ENCODE measurements around the gene DPP6. TPM values are rescaled to one million over a fixed set of nuclear protein-coding genes. Genes with fewer than 3 reads are reported as not detected.

Gene DPP6
- total RNA-seq, 4 donors from 2014 or later = 0.94 to 1.9 TPM; not detected in 2

DNA sequence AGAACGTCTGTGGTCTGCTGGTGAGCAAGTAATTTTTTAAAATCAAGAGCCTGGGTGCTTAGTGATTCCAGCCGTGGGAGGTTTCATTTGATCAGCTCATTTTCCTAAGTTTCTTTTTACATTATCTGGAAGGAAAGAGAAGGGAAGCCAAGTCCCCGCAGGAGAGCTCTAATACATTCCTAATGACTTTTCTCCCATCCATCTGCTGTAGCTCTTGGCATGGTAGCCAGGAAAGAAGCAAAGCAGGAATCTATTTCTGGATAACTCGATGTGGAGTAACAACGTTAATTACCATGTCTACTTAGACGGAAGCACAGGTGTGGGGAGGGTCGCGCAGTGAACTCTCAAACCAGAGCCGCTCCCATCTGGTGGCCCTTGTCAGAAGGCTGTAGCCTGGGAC, 828.8 kb downstream of the DPP6 start:
- in situ Hi-C loops (cut with MboI; ENCODE audit: low sequenced_read_pairs in 4 of 4) = no loop called here
- intact Hi-C loops (cut with DNase I; ENCODE audit: low total_unique reads) = no loop called here
- no peak overlapping the region for H3K27ac ChIP-seq
- H3K9me3 ChIP-seq = no peaks in the 10 kb centered on the region
- no peaks in the 10 kb centered on the region for H3K4me1 ChIP-seq
- TF ChIP-seq POLR2A (IDR thresholded peaks at IDR 0.05) (no peak), CTCF (IDR thresholded peaks at IDR 0.05 in 4 of 5, conservative IDR thresholded peaks at IDR 0.05 in 1 of 5) (no peak)
- ATAC-seq (no peak), DNase-seq (no peak)
- no peak overlapping the region for H3K4me3 ChIP-seq
- no peaks in the 10 kb centered on the region for H3K36me3 ChIP-seq
- peaks cover 0 to 6% (median 0%) of the 10 kb centered on the region in 3 donors for H3K27me3 ChIP-seq

- Histone ChIP-seq H3K9me3 (no peaks in the 10 kb centered on the region), H3K4me1 (no peaks in the 10 kb centered on the region), H3K27ac (no peak overlapping the region), H3K36me3 (no peaks in the 10 kb centered on the region), H3K27me3 (peaks cover 0 to 6% (median 0%) of the 10 kb centered on the region in 3 donors), H3K4me3 (no peak overlapping the region)
- in situ Hi-C loops (cut with MboI; ENCODE audit: low sequenced_read_pairs in 4 of 4) (no loop called here), intact Hi-C loops (cut with DNase I; ENCODE audit: low total_unique reads) (no loop called here)
- TF ChIP-seq POLR2A (IDR thresholded peaks at IDR 0.05) (no peak), CTCF (IDR thresholded peaks at IDR 0.05 in 4 of 5, conservative IDR thresholded peaks at IDR 0.05 in 1 of 5) (no peak)
- ATAC-seq (no peak), DNase-seq (no peak)
Measured at GRCh38 chr7:154881526-154881925, 829.3 kb downstream of the DPP6 start.

GRCh38 chr7:154882931-154883474, 830.8 kb downstream of the DPP6 start:
- H3K27me3 ChIP-seq = peaks cover 0 to 2% (median 0%) of the 10 kb centered on the region in 3 donors
- no peak overlapping the region for H3K4me3 ChIP-seq
- DNase-seq (no peak), ATAC-seq (no peak)
- TF ChIP-seq CTCF (IDR thresholded peaks at IDR 0.05 in 4 of 5, conservative IDR thresholded peaks at IDR 0.05 in 1 of 5) = no peak
- no peak for TF ChIP-seq POLR2A (IDR thresholded peaks at IDR 0.05)
- H3K9me3 ChIP-seq = no peaks in the 10 kb centered on the region
- no peaks in the 10 kb centered on the region for H3K36me3 ChIP-seq
- no peaks in the 10 kb centered on the region for H3K4me1 ChIP-seq
- no peak overlapping the region for H3K27ac ChIP-seq
- in situ Hi-C loops (cut with MboI; ENCODE audit: low sequenced_read_pairs in 4 of 4) = no loop called here
- intact Hi-C loops (cut with DNase I; ENCODE audit: low total_unique reads) = no loop called here

DNA sequence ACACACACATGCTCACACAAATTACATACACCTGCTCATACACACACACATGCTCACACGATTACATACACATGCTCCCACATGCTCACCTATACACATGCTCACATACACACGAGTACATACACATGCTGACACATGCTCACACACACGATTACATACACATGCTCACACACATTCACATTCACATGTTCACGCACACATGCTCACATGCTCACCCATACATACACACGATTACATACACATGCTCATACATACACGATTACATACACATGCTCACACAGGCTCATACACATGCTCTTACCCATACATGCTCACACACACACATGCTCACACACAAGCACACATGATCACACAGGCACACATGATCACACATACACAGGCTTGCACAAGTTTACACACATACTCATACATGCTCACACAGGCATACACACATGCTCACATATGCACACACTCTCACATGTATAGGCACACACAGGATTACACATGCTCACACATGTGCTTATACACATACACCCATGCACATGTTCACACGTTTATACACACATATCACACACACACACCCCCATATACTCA, 832.2 kb downstream of the DPP6 start:
- Histone ChIP-seq H3K4me3 (no peak overlapping the region), H3K4me1 (no peaks in the 10 kb centered on the region), H3K9me3 (no peaks in the 10 kb centered on the region), H3K27ac (no peak overlapping the region), H3K36me3 (no peaks in the 10 kb centered on the region), H3K27me3 (no peaks in the 10 kb centered on the region)
- ATAC-seq (no peak), DNase-seq (no peak)
- TF ChIP-seq CTCF (IDR thresholded peaks at IDR 0.05 in 4 of 5, conservative IDR thresholded peaks at IDR 0.05 in 1 of 5) (no peak), POLR2A (IDR thresholded peaks at IDR 0.05) (no peak)
- in situ Hi-C loops (cut with MboI; ENCODE audit: low sequenced_read_pairs in 4 of 4) = no loop called here
- intact Hi-C loops (cut with DNase I; ENCODE audit: low total_unique reads) = no loop called here

GRCh38 chr7:154886591-154886990, 834.4 kb downstream of the DPP6 start:
- in situ Hi-C loops (cut with MboI; ENCODE audit: low sequenced_read_pairs in 4 of 4) (no loop called here), intact Hi-C loops (cut with DNase I; ENCODE audit: low total_unique reads) (no loop called here)
- Histone ChIP-seq H3K27me3 (no peaks in the 10 kb centered on the region), H3K27ac (no peak overlapping the region), H3K9me3 (no peaks in the 10 kb centered on the region), H3K4me1 (no peaks in the 10 kb centered on the region), H3K36me3 (no peaks in the 10 kb centered on the region), H3K4me3 (no peak overlapping the region)
- TF ChIP-seq CTCF (IDR thresholded peaks at IDR 0.05 in 4 of 5, conservative IDR thresholded peaks at IDR 0.05 in 1 of 5) (no peak), POLR2A (IDR thresholded peaks at IDR 0.05) (no peak)
- DNase-seq (no peak), ATAC-seq (no peak)
